ENCODE results near the gene UGT2B7.
"Not testable (repeated sequence)": the region's sequence is repeated elsewhere in the genome, so short reads cannot be mapped to it uniquely, and the experiment has no call there.

The UGT2B7 gene

DNA sequence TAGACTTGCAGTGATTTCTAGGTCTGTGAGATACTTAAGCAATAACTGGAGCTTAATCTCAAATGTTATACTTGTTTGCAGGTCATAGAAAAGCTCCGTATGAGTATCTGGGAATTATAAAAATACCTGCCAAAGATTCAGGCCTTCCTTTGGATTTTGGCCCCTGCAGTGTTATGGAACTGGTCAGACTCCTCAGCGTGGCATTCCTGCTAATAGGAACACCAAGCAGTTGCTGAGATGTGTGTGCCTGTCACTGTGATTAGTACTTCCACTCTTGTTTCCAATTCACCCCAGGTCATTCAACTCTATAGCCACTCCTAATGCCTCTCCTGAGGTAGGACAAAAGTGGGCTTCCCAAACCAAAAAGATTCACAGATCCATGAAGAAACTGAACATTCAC, 7.8 kb upstream of the UGT2B7 start:
- no peak for DNase-seq (ENCODE audit: low read depth in 2 of 2)

DNA sequence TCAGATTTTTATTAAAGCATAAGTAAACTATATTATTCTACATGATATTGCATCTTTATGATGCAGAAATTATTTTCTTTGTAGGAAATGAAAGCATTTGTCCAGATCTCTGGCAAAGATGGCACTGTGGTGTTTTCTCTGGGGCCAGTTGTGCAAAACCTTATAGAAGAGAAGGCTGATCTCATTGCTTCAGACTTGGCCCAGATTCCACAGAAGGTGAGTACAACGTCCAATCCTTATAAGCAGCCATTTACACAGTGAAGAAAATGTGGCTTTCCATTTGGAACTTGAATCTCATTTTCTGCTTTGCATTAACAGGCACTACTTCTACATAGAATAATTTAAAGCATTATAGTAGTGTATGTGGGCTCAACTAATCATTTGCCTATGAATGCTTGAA, 6.9 kb upstream of the UGT2B7 start:
- DNase-seq (ENCODE audit: low read depth in 2 of 2) = no peak

DNA sequence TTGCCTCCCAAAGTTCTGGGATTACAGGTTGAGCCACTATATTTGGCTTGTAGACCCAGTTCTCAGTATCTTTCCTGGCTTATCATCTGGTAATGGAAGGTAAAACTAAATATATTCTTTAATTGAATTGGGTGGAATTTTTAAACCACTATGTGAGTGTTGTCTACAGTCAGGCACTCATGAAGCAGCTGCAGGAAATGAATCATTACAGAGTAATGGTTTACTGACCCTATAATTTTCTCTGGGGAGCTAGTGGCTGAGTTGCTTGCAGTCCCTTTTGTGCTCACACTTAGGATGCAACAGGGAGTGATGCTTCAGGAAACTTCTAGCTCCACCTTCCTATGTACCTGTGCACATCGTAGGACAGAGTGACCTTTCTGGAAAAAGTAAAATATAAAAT, 4.1 kb upstream of the UGT2B7 start:
- no peak for DNase-seq (ENCODE audit: low read depth in 2 of 2)

DNA sequence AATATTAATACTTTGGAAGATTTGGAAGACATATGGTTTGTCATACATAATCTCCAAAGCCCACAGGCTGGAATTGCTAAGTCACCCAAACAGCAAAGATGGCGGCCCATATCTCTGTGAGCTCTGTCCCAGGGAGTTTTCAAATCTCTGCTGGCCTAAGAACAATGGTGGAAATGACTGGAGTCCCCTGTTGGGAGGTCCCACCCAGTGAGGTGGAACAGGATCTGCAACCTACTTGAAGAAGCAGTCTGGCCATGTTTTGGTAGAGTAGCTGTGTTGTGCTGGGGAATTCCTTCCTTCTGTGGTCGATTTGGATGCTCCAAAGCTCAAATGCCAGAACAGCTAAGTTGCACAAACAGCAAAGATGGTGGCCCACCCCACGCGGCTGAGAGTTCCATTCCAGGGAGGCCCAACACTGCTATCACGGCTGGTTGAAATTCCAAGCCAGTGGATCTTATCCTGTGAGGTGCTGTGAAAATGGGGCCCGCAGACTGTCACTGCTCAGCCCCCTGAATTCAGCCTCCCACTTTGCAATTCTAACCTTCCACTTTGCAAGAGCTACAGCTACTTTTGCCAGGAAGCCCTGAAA, 3.2 kb upstream of the UGT2B7 start:
- DNase-seq (ENCODE audit: low read depth in 2 of 2) = no peak

DNA sequence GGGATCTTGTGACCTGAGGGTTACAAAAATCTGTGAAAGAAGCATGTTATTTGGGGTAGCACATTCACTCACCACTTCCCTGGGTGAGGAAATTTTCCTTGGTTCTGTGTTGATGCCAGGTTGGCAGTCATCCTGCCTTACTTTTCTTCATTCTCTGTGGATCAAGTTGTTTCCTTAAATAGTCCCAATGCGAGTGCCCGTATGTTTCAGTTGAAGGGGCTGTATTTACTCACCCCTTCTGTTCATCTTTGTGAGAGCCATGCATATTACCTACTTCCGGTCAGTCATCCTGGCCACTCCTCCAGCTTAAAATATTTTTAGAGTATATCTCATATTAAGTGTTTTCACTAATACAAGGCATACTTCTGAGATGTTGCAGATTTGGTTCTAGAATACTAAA, 2.6 kb upstream of the UGT2B7 start:
- DNase-seq (ENCODE audit: low read depth in 2 of 2) = no peak

DNA sequence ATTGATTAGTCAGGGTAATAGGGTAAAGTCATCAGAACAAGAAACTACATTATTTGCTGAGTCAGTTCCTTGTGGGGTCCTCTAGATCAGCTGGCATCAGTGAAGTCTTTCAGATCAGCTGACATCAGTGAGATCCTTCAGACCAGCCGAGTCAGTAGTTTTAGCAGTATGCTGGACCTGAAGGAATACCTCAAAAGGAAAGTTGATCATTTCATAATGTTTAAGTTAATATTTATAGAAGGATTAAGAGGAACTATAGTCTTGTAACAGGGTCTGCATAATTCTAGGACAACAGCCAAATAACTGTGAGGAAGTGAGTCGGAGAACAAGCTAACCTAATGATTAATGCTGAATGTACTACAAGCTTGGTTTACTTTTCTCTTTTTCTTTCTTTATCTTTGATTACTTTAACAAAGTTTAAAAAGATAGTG, 958 bp upstream of the UGT2B7 start:
- DNase-seq (ENCODE audit: low read depth in 2 of 2) = no peak

DNA sequence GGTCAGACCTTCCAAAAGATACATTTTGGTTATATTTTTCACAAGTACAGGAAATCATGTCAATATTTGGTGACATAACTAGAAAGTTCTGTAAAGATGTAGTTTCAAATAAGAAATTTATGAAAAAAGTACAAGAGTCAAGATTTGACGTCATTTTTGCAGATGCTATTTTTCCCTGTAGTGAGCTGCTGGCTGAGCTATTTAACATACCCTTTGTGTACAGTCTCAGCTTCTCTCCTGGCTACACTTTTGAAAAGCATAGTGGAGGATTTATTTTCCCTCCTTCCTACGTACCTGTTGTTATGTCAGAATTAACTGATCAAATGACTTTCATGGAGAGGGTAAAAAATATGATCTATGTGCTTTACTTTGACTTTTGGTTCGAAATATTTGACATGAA, 536 bp downstream of the UGT2B7 start:
- DNase-seq (ENCODE audit: low read depth in 2 of 2) = no peak

DNA sequence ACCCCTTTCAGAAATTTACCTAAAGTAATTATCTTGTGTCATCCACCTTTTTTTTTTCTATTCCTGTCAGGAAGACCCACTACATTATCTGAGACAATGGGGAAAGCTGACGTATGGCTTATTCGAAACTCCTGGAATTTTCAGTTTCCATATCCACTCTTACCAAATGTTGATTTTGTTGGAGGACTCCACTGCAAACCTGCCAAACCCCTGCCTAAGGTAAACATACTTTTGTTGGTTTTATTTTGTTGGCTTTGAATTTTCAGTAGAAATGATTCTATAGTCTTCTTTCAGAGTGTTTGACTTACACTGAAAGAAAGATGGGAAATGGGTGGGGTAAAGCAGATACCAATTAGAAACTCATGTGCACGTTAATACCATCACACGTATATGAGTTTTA, 2.2 kb downstream of the UGT2B7 start:
- DNase-seq (ENCODE audit: low read depth in 2 of 2) = no peak

DNA sequence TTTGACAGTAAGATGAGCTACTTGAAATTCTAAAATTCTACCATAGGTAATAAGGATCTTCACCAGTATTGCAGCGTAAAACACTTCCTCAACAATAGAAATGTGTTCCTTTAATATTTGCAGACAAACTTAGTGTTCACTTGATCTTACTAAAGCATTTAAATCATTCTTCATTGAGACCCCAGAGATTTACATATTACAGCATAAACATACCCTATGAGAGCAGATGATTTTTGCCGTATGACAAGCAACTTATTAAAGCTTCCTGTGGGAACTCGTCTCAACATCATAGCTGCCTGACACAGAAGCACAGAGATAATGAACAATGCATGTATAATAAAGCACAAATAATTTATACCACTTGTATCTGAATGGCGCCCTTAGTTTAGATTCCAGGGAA, 3.6 kb downstream of the UGT2B7 start:
- no peak for DNase-seq (ENCODE audit: low read depth in 2 of 2)

DNA sequence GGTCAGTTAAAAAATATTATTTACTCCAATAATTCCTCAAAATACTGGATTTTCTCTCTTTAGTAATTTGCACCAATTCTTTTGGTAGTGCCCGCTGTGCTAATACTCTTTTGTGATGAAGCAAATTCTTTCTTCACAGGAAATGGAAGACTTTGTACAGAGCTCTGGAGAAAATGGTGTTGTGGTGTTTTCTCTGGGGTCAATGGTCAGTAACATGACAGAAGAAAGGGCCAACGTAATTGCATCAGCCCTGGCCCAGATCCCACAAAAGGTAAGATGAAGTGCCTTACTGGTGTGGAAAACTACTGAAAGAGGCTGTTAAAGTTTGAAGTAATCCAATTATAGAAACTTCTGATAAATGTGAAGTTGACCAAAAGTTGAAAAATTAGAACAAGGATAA, 6.4 kb downstream of the UGT2B7 start:
- not testable (repeated sequence) for DNase-seq (ENCODE audit: low read depth in 2 of 2)

DNA sequence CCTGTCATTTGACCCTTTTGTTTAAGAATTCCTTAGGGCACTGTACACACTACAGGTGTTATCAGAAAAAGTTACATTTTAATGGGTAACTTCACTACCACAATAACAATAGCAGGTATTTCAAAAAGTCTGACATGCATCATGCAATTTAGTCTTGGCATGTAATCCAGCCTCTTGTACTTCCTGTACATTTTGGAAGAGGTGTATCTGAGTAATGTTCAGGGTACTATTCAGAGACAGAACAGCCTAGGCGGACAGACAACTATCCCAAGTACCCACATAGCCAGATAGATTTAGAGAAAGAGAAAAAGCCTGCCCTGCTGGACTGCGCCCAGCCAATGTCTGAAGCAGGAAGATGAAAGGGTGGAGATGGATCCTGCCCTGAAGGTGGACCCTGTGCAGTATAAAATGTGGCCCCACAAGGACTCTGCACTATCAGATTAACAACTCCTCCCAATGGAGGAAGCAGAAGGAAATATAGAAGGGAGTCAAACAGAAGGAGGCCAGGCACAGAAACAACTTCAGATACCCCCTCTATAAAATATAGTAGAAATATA, 8.5 kb downstream of the UGT2B7 start:
- DNase-seq (ENCODE audit: low read depth in 2 of 2) = no peak

DNA sequence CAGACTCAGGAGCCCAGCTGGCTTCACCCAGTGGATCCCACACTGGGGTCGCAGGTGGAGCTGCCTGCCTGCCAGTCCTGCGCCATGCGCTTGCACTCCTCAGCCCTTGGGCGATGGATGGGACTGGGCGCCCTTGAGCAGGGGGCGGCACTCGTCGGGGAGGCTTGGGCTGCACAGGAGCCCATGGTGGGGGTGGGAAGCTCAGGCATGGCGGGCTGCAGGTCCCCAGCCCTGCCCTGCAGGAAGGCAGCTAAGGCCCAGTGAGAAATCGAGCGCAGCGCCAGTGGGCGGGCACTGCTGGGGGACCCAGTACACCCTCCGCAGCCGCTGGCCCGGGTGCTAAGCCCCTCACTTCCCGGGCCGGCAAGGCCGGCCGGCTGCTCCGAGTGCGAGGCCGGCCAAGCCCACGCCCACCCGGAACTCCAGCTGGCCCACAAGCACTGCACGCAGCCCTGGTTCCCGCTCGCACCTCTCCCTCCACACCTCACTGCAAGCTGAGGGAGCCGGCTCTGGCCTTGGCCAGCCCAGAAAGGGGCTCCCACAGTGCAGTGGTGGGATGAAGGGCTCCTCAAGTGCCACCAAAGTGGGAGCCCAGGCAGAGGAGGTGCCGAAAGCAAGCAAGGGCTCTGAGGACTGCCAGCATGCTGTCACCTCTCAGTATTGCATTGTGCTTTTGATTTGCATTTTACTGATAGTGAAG, 19.0 kb downstream of the UGT2B7 start:
- not testable (repeated sequence) for DNase-seq (ENCODE audit: low read depth in 2 of 2)

DNA sequence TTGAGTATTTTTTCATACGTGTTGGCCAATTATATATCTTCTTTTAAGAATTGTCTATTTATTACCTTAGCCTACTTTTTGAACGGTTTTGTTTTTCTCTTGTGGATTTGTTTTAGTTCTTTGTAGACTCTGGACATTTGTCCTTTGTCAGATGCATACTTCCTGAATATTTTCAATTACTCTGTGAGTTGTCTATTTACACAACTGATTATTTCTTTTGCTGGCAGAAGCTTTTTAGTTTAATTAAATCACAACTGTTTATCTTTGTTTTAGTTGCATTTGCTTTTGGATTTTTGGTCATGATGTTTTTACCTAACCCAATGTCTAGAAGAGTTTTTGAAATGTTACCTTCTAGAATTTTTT, 19.6 kb downstream of the UGT2B7 start:
- DNase-seq (ENCODE audit: low read depth in 2 of 2) = no peak

DNA sequence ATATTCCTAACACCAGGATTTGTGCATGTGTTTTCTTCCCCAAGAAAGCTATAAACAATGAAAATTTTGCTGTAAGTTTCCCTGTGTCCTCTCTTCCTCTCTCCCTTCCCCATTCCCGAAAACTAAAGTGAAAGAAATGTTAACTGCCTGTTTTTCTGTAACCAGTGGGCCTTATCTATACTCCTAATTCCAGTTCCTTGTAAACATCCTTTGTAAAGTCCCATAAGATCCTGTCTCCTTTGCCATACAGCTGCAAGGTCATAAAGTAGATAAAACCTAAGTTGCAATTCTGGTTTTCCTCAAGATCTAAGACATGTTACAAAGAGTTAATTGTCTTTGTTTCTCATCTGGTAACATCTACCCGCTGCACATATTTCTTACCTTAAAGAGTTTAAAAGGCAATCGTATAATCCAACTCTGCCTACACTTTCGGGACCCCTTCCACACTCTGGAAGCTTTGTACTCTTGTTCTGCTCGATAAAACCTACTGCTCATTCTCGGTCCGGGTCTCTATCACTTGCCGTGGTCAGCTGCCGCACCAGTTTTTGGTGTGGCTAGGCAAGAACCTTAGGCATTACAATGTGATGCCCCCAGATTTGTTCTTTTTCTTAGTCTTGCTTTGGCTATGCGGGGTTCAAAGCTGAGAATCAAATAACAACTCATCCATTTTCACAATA, 20.5 kb downstream of the UGT2B7 start:
- DNase-seq (ENCODE audit: low read depth in 2 of 2) = no peak

DNA sequence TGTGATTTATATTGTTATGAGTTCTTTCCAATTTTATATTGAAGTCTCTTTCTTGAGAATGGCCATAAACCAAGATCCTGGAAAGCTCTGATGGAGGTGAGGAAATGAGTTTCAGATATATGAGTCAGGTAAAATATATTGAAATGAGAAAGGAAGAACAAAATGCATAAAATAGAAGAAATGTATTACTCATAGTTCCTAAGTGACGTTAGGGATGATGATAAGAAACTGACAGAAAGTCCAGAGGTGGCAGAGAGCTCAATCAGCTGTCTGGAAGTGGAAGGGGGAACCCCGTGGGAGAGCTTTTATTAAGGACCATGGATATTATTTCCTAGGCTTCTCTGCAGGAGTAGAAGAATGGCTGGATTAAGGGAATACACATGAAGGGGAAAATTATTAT, 24.6 kb downstream of the UGT2B7 start:
- DNase-seq (ENCODE audit: low read depth in 2 of 2) = no peak

DNA sequence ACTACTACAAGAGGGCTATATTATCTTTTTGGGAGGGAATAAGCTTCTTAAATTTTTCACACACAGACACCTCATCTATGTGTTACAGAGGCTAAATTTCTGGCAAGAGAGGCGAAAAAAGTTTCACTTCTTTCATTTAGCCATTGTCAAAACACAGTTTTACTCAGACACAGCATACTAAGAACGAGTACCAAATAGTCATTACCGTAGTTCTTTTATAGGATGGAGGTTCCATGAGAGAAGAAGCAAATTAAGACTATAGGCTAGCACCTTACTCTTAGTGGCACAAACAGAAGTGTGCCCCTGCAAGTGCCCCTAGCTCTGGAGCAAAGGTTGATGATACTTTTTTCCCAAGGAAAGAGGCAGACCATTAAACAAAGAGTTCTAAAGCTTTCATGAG, 26.2 kb downstream of the UGT2B7 start:
- no peak for DNase-seq (ENCODE audit: low read depth in 2 of 2)

DNA sequence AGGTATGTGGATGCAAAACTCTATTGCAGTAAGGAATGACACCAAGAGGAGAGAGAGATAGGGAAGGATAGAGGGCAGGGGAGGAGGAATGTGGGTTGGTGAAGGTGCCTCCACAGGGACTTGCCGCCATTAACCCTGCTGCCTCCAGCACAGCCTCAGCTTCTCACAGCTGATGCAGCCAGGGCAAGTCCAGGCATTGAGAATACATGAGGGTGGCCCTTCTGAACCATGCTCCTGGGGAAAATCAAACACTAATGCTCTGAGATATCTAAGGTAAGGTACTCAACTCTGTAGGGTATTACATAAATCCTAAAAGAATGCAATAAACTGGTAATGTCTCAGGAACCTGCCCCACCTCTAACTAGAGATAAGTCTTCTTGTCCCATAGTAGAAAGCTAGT, 28.7 kb downstream of the UGT2B7 start:
- DNase-seq (ENCODE audit: low read depth in 2 of 2) = no peak

DNA sequence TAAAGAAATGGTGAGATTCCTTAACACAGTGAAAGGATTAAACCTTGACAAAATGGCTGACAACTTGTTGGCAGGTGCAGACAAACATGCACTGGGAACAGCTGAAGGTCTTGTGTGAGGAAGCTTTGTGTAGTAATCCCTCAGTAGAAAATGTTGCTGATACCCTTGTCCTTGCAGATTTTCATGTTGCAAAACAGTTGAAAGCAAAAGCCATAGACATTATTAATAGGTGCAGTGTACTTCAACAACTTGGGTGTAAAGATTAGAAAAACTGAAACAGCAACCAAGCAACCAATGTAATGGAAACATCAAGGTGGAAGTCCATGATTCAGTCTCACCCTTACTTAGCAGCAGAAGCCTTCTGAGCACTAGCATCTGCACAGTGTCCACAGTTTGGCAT, 29.8 kb downstream of the UGT2B7 start:
- DNase-seq (ENCODE audit: low read depth in 2 of 2) = no peak

DNA sequence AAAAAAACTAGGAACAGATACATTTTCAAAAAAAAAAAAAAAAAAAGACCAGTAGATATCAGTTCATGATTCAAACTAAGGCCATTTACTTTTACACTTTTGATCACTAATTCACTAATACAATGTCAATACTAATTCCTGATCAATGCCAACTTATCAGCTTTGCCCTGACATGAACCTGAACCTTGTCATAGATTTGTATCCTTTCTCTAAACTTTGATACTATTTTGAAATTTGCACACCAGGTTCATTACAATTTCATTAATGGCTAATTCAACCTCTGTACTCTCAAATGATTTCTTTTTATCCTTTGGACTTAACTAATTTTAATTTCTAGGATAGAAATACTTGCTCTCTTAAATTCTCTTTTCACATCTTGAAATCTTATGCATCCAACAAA, 37.7 kb downstream of the UGT2B7 start:
- no peak for DNase-seq (ENCODE audit: low read depth in 2 of 2)

DNA sequence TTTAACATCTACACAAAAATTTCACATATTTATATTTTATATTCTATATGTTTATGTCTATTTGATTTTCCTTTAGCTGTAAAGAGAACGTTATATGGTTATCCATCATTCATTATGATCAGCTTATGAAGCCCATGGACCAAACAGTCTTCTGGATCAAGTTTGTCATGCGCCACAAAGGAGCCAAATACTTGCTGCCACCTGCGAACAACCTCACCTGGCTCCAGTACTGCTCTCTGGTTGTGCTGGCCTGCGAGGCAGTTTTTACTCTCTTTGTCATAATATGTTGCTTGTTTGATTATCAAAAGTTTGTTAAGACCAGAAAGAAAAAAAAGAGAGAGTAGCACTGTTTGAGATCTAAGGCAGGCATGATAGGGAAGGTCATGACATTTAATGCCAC, 38.2 kb downstream of the UGT2B7 start:
- DNase-seq (ENCODE audit: low read depth in 2 of 2) = no peak

DNA sequence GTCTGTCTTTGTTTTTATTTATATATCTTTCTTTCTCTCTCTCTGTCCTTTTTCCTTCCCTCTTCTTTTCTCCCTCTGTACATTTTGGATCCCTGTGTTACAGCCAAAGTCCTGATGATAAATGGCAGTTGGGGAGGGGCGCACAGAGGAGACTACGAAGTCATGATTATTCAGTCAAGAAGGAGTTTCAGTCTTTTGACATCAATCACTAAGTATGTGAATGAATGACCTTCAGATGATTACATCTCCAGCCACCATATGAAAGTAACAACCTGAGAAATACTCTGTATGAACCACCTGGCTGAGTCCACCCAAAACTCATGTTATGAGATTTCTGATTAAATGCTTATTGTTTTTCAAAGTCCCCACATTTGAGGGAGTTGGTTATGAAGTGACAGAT, 45.0 kb downstream of the UGT2B7 start:
- no peak for DNase-seq (ENCODE audit: low read depth in 2 of 2)

DNA sequence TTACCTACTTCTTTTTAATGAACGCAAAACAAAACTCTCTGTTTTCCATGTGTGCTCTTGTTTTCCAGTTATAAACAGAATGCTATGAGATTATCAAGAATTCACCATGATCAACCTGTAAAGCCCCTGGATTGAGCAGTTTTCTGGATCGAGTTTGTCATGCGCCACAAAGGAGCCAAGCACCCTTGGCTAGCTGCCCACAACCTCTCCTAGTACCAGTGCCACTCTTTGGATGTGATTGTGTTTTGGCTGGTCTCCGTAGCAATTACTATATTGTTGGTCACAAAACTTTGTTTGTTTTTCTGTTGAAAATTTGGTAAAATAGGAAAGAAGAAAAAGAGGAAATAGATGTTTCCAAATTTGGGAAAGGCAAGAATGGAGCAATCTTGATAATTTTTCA, 51.1 kb downstream of the UGT2B7 start:
- no peak for DNase-seq (ENCODE audit: low read depth in 2 of 2)

DNA sequence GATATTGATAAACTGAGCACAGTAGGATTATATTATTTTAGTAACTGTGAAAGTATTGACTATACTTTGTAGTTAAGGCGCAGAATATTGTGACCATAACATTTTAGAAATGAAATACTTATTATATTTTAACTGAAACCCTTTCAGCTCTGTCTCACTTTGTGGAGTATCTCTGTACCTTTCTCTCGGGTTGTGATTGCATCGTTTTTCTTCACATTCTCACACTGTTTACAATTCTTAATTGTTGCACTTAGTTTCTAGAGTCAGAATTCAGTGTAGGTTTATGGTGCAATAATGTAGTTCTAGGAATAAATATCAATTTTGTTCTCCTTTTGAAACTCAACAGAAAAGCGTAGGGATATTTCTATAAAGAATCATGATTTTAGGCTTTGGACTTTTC, 57.7 kb downstream of the UGT2B7 start:
- no peak for DNase-seq (ENCODE audit: low read depth in 2 of 2)
